ENCODE data around the gene C1orf115. TPM values are rescaled to one million over a fixed set of nuclear protein-coding genes. Genes with fewer than 3 reads are reported as not detected.

C1orf115 gene
- total RNA-seq, 1 donor from 2014 or later: 1.8 TPM

GRCh38 chr1:220696226-220696862, 6.2 kb downstream of the C1orf115 start:
- Histone ChIP-seq H3K4me1 (ENCODE audit: insufficient read depth, low read length) (no peaks in the 10 kb centered on the region), H3K9ac (ENCODE audit: low read length) (no peak overlapping the region), H3K27ac (ENCODE audit: low read depth, low read length) (no peak overlapping the region), H3K27me3 (ENCODE audit: insufficient read depth, low read length) (peaks cover 7% of the 10 kb centered on the region), H3K9me3 (ENCODE audit: insufficient read depth, low read depth, low read length) (no peaks in the 10 kb centered on the region), H3K4me2 (ENCODE audit: low read length) (no peak overlapping the region), H4K20me1 (ENCODE audit: insufficient read depth, low read length) (no peaks in the 10 kb centered on the region), H3K36me3 (ENCODE audit: insufficient read depth, low read length) (no peaks in the 10 kb centered on the region), H2AFZ (ENCODE audit: low read depth, low read length) (no peak overlapping the region), H3K4me3 (ENCODE audit: insufficient read depth, low read depth, low read length) (no peak overlapping the region), H3K79me2 (ENCODE audit: insufficient read depth, low read length) (no peaks in the 10 kb centered on the region)
- FAIRE-seq (no peak), DNase-seq (ENCODE audit: low read depth) (no peak)
- Mint-ChIP-seq H3K4me1 (ENCODE audit: low read depth, unreplicated experiment) (no peaks in the 10 kb centered on the region), H3K4me3 (ENCODE audit: unreplicated experiment) (no peak overlapping the region), H3K9me3 (ENCODE audit: unreplicated experiment) (no peaks in the 10 kb centered on the region), H3K36me3 (ENCODE audit: low read depth, unreplicated experiment) (no peaks in the 10 kb centered on the region), H3K27ac (ENCODE audit: unreplicated experiment) (no peak overlapping the region), H3K27me3 (ENCODE audit: low read depth, unreplicated experiment) (peaks cover 23% of the 10 kb centered on the region)
- TF ChIP-seq EZH2 (IDR thresholded peaks at IDR 0.05; ENCODE audit: insufficient read depth, low read length) (no peak), CTCF (IDR thresholded peaks at IDR 0.05; ENCODE audit: insufficient read depth, low read depth, low read length) (no peak)

GRCh38 chr1:220696863-220697231, 6.7 kb downstream of the C1orf115 start:
- FAIRE-seq (no peak), DNase-seq (ENCODE audit: low read depth) (peak; percentile 37)
- Histone ChIP-seq H2AFZ (ENCODE audit: low read depth, low read length) (no peak overlapping the region), H3K4me1 (ENCODE audit: insufficient read depth, low read length) (no peaks in the 10 kb centered on the region), H3K9ac (ENCODE audit: low read length) (no peak overlapping the region), H3K9me3 (ENCODE audit: insufficient read depth, low read depth, low read length) (no peaks in the 10 kb centered on the region), H3K27ac (ENCODE audit: low read depth, low read length) (no peak overlapping the region), H3K4me2 (ENCODE audit: low read length) (no peak overlapping the region), H3K27me3 (ENCODE audit: insufficient read depth, low read length) (peaks cover 2% of the 10 kb centered on the region), H3K36me3 (ENCODE audit: insufficient read depth, low read length) (no peaks in the 10 kb centered on the region), H3K4me3 (ENCODE audit: insufficient read depth, low read depth, low read length) (no peak overlapping the region), H3K79me2 (ENCODE audit: insufficient read depth, low read length) (no peaks in the 10 kb centered on the region), H4K20me1 (ENCODE audit: insufficient read depth, low read length) (no peaks in the 10 kb centered on the region)
- Mint-ChIP-seq H3K9me3 (ENCODE audit: unreplicated experiment) (no peaks in the 10 kb centered on the region), H3K27me3 (ENCODE audit: low read depth, unreplicated experiment) (peaks cover 18% of the 10 kb centered on the region), H3K36me3 (ENCODE audit: low read depth, unreplicated experiment) (no peaks in the 10 kb centered on the region), H3K4me1 (ENCODE audit: low read depth, unreplicated experiment) (no peaks in the 10 kb centered on the region), H3K27ac (ENCODE audit: unreplicated experiment) (no peak overlapping the region), H3K4me3 (ENCODE audit: unreplicated experiment) (no peak overlapping the region)
- no peak for TF ChIP-seq EZH2 (IDR thresholded peaks at IDR 0.05; ENCODE audit: insufficient read depth, low read length)
- TF ChIP-seq CTCF (IDR thresholded peaks at IDR 0.05; ENCODE audit: insufficient read depth, low read depth, low read length): no peak

DNA sequence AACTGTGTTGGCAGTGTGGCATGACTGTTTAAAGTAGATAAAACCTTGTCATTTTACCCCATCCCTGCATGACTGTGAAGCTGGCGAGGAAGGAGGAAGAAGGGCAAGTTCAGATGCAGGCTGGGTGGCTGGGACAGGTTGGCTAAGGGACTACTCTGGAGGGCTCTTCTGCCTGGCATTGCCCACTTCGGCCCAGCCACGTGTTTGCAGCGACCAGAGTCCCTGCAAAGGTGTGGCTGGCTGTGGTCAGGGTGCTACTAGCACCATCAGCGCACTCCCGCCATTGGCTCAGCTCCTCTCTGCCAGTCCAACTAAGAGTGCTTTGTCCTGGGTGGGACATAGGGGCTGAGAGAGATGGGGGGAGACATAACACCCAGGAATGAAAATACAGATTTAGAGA, 7.2 kb downstream of the C1orf115 start:
- DNase-seq (ENCODE audit: low read depth): no peak
- FAIRE-seq: no peak
- H2AFZ ChIP-seq (ENCODE audit: low read depth, low read length): no peak overlapping the region
- no peaks in the 10 kb centered on the region for H3K79me2 ChIP-seq (ENCODE audit: insufficient read depth, low read length)
- no peaks in the 10 kb centered on the region for H3K9me3 ChIP-seq (ENCODE audit: insufficient read depth, low read depth, low read length)
- no peaks in the 10 kb centered on the region for H3K4me1 ChIP-seq (ENCODE audit: insufficient read depth, low read length)
- no peak overlapping the region for H3K27ac ChIP-seq (ENCODE audit: low read depth, low read length)
- TF ChIP-seq CTCF (IDR thresholded peaks at IDR 0.05; ENCODE audit: insufficient read depth, low read depth, low read length): no peak
- TF ChIP-seq EZH2 (IDR thresholded peaks at IDR 0.05; ENCODE audit: insufficient read depth, low read length): no peak
- no peak overlapping the region for H3K9ac ChIP-seq (ENCODE audit: low read length)
- H3K9me3 Mint-ChIP-seq (ENCODE audit: unreplicated experiment): no peaks in the 10 kb centered on the region
- no peaks in the 10 kb centered on the region for H3K4me1 Mint-ChIP-seq (ENCODE audit: low read depth, unreplicated experiment)
- no peaks in the 10 kb centered on the region for H3K27me3 ChIP-seq (ENCODE audit: insufficient read depth, low read length)
- no peak overlapping the region for H3K4me2 ChIP-seq (ENCODE audit: low read length)
- H3K36me3 ChIP-seq (ENCODE audit: insufficient read depth, low read length): no peaks in the 10 kb centered on the region
- no peaks in the 10 kb centered on the region for H4K20me1 ChIP-seq (ENCODE audit: insufficient read depth, low read length)
- peaks cover 15% of the 10 kb centered on the region for H3K27me3 Mint-ChIP-seq (ENCODE audit: low read depth, unreplicated experiment)
- no peak overlapping the region for H3K27ac Mint-ChIP-seq (ENCODE audit: unreplicated experiment)
- H3K36me3 Mint-ChIP-seq (ENCODE audit: low read depth, unreplicated experiment): no peaks in the 10 kb centered on the region
- H3K4me3 ChIP-seq (ENCODE audit: insufficient read depth, low read depth, low read length): no peak overlapping the region
- H3K4me3 Mint-ChIP-seq (ENCODE audit: unreplicated experiment): no peak overlapping the region

Data from astrocyte (in vitro differentiated cells and primary cell).